ENCODE data around the gene MAGI3.

DNA sequence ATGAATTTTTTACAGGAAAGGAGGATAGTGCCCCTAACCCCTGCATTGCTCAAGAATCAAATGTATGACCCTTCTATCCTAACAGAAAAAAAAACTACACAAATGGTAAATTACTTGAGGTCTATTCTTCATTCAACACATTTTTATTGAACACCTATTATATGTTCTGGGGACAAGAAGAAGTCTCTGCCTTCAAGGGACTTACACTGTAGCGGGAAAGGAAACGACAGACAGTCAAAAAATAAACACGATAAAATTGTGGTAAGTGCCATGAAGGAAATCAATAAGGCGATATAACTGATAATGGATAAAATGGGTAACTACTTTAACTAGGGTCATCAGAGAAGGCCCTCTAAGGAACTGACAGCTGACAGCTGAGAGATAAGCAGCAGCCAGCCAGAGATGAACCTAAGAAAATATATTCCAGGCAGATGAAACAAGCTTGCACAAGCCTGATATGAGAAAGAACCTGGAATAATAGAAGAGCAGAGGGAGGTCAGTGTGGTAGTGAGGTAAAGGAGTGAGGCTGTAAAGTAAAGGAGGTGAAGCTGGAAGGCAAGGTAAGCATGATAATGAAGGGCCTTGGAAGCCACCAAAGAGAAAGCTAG, 302.6 kb downstream of the MAGI3 start:
- TF ChIP-seq, protein P1, sequence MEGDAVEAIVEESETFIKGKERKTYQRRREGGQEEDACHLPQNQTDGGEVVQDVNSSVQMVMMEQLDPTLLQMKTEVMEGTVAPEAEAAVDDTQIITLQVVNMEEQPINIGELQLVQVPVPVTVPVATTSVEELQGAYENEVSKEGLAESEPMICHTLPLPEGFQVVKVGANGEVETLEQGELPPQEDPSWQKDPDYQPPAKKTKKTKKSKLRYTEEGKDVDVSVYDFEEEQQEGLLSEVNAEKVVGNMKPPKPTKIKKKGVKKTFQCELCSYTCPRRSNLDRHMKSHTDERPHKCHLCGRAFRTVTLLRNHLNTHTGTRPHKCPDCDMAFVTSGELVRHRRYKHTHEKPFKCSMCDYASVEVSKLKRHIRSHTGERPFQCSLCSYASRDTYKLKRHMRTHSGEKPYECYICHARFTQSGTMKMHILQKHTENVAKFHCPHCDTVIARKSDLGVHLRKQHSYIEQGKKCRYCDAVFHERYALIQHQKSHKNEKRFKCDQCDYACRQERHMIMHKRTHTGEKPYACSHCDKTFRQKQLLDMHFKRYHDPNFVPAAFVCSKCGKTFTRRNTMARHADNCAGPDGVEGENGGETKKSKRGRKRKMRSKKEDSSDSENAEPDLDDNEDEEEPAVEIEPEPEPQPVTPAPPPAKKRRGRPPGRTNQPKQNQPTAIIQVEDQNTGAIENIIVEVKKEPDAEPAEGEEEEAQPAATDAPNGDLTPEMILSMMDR (IDR thresholded peaks at IDR 0.05 in 4 of 5, conservative IDR thresholded peaks at IDR 0.05 in 1 of 5), result no peak
- TF ChIP-seq POLR2A (IDR thresholded peaks at IDR 0.05), result no peak
